OCI-LY3 (cell line): ENCODE results near the gene ZNF547.

Experiments used
- EZH2phosphoT487 ChIP-seq: fragments of 200-600 bp; shearing (Covaris generic); IDR thresholded peaks from 2 replicates; pipeline ENCODE4 v1.6.1; 2018; ENCODE audit warnings: antibody characterized with exemption, mixed run types, low read depth
- TF ChIP-seq, protein P1 (sequence below): fragments of 200-600, 300-600 bp; sonication (generic); IDR thresholded peaks from 2 replicates; pipeline ENCODE4 v1.5.1; 2014; ENCODE audit warnings: antibody characterized with exemption, low read length, low read depth

GRCh38 chr19:57321751-57322150 lies 41.6 kb upstream of the ZNF547 start:
- TF ChIP-seq, protein P1, sequence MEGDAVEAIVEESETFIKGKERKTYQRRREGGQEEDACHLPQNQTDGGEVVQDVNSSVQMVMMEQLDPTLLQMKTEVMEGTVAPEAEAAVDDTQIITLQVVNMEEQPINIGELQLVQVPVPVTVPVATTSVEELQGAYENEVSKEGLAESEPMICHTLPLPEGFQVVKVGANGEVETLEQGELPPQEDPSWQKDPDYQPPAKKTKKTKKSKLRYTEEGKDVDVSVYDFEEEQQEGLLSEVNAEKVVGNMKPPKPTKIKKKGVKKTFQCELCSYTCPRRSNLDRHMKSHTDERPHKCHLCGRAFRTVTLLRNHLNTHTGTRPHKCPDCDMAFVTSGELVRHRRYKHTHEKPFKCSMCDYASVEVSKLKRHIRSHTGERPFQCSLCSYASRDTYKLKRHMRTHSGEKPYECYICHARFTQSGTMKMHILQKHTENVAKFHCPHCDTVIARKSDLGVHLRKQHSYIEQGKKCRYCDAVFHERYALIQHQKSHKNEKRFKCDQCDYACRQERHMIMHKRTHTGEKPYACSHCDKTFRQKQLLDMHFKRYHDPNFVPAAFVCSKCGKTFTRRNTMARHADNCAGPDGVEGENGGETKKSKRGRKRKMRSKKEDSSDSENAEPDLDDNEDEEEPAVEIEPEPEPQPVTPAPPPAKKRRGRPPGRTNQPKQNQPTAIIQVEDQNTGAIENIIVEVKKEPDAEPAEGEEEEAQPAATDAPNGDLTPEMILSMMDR = no peak
- TF ChIP-seq EZH2phosphoT487 = no peak
